ENCODE measurements around the gene CC2D2B. TPM values are rescaled to one million over a fixed set of nuclear protein-coding genes. Genes with fewer than 3 reads are reported as not detected.

CC2D2B gene
- total and polyA plus RNA-seq, 2 of the 13 experiments (the other 11 are each of a cell fraction or from before 2014, with no cell fraction given), result 0.20 TPM; not detected in 1

DNA sequence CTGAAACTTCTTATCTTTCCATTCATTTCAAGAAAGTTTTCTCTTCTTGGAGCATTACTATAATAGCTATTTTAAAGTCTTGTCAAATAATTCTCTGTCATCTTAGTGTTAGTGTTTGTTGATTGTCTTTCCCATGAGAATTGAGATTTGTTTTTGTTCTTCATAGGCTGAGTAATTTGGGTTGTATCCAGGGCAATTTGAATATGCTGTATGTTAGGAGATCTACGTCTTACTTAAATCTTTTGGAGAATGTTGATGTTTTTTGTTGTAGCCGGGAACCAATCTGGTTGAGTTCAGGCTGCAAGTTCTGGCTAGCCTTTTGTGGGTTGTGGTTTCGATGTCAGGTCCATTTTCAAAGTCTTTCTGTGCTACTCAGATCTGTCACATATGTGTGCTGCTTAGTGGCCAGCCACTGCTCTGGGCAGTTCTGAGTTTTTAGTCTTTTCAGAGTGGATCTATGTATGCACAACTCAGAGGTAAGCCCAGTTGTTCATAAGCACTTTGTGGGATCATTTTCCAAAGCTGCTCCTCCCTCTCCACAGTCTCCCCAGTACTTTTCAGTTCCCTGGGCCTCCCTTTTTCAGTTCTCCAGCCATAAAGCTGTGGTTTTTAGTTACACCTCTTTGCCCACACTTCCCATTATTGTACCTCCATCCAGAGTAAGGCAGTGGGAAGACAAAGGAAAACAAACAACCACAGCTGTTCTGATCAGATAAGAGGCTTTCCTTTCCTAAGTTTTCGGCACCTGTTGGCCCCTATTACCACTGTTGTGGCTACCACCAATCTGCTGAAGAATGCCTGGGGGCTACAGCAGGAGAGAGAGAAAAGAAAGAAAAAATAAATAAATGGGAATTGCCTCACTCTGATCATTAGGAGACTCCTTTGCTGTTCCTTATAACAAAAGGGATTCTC, 131.0 kb downstream of the CC2D2B start (continued):
- TF ChIP-seq ZNF432 (CRISPR knock-in tag; IDR thresholded peaks at IDR 0.05; ENCODE audit: borderline replicate concordance) (no peak), SRSF9 (IDR thresholded peaks at IDR 0.05; ENCODE audit: borderline replicate concordance, insufficient read depth, low read depth, low read length, poor library complexity, severe bottlenecking) (no peak), ZNF607 (CRISPR knock-in tag; IDR thresholded peaks at IDR 0.05; ENCODE audit: borderline replicate concordance) (no peak)

DNA sequence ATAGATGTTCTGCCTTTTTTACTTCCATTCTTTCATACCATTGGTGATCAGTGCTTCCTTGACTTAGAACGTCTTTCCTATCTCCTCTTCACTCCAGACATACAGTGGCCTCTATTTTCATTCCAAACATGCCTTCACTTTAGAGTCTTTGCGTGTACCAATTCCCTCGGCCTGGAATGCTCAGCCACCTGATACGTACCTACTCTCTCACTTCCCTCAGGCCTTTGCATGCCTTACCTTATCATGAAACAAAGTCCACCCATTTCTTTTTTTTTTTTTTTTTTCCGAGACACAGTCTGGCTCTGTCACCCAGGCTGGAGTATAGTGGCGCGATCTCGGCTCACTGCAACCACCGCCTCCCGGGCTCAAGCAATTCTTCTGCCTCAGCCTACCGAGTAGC, 133.4 kb downstream of the CC2D2B start:
- no peak for ATAC-seq
- ChIA-PET CTCF (ENCODE audit: low intra/inter-chr PET ratio, low total read pairs) (no interaction called here), POLR2A (no interaction called here)
- Histone ChIP-seq H3K4me3 (replicated peaks in 1 of 3; ENCODE audit: insufficient read depth in 1 of 3, low read depth in 2 of 3, low read length in 3 of 3) (no peak overlapping the region), H3K4me1 (ENCODE audit: insufficient read depth, low read length) (peaks cover 20% of the 10 kb centered on the region), H3K27me3 (ENCODE audit: control insufficient read depth in 1 of 2, insufficient read depth in 2 of 2, low read length in 2 of 2) (no peaks in the 10 kb centered on the region; a peak in 1 of 5 replicates), H3K9me3 (ENCODE audit: low read length) (no peaks in the 10 kb centered on the region), H3K36me3 (replicated peaks in 1 of 2; ENCODE audit: control insufficient read depth in 1 of 2, insufficient read depth in 2 of 2, low read length in 2 of 2) (no peaks in the 10 kb centered on the region), H3K27ac (ENCODE audit: extremely low read length, insufficient read depth, low read length) (no peak overlapping the region), H3K4me2 (ENCODE audit: low read depth, low read length) (no peak overlapping the region), H2AFZ (ENCODE audit: low read length) (no peak overlapping the region), H3K79me2 (ENCODE audit: insufficient read depth, low read length) (peaks cover 24% of the 10 kb centered on the region), H3K9ac (ENCODE audit: insufficient read depth, low read depth, low read length) (no peak overlapping the region), H4K20me1 (ENCODE audit: insufficient read depth, low read length) (no peaks in the 10 kb centered on the region; the same call in 1 of the 2 replicates)
- intact Hi-C loops (cut with micrococcal nuclease; ENCODE audit: unreplicated experiment), result no loop called here
- TF ChIP-seq BCL6 (CRISPR knock-in tag; IDR thresholded peaks at IDR 0.05), result no peak
- TF ChIP-seq, protein P1, sequence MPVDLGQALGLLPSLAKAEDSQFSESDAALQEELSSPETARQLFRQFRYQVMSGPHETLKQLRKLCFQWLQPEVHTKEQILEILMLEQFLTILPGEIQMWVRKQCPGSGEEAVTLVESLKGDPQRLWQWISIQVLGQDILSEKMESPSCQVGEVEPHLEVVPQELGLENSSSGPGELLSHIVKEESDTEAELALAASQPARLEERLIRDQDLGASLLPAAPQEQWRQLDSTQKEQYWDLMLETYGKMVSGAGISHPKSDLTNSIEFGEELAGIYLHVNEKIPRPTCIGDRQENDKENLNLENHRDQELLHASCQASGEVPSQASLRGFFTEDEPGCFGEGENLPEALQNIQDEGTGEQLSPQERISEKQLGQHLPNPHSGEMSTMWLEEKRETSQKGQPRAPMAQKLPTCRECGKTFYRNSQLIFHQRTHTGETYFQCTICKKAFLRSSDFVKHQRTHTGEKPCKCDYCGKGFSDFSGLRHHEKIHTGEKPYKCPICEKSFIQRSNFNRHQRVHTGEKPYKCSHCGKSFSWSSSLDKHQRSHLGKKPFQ (CRISPR knock-in tag; IDR thresholded peaks at IDR 0.05; ENCODE audit: insufficient replicate concordance), result no peak
- TF ChIP-seq MEF2D (CRISPR knock-in tag; IDR thresholded peaks at IDR 0.05), result no peak
- TF ChIP-seq, protein P2, sequence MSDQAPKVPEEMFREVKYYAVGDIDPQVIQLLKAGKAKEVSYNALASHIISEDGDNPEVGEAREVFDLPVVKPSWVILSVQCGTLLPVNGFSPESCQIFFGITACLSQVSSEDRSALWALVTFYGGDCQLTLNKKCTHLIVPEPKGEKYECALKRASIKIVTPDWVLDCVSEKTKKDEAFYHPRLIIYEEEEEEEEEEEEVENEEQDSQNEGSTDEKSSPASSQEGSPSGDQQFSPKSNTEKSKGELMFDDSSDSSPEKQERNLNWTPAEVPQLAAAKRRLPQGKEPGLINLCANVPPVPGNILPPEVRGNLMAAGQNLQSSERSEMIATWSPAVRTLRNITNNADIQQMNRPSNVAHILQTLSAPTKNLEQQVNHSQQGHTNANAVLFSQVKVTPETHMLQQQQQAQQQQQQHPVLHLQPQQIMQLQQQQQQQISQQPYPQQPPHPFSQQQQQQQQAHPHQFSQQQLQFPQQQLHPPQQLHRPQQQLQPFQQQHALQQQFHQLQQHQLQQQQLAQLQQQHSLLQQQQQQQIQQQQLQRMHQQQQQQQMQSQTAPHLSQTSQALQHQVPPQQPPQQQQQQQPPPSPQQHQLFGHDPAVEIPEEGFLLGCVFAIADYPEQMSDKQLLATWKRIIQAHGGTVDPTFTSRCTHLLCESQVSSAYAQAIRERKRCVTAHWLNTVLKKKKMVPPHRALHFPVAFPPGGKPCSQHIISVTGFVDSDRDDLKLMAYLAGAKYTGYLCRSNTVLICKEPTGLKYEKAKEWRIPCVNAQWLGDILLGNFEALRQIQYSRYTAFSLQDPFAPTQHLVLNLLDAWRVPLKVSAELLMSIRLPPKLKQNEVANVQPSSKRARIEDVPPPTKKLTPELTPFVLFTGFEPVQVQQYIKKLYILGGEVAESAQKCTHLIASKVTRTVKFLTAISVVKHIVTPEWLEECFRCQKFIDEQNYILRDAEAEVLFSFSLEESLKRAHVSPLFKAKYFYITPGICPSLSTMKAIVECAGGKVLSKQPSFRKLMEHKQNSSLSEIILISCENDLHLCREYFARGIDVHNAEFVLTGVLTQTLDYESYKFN (CRISPR knock-in tag; conservative IDR thresholded peaks at IDR 0.05), result no peak
- TF ChIP-seq MTF2 (CRISPR knock-in tag; IDR thresholded peaks at IDR 0.05; ENCODE audit: borderline replicate concordance), result no peak
- TF ChIP-seq MEIS1 (CRISPR knock-in tag; IDR thresholded peaks at IDR 0.05; ENCODE audit: borderline replicate concordance), result no peak
- TF ChIP-seq, protein P3, sequence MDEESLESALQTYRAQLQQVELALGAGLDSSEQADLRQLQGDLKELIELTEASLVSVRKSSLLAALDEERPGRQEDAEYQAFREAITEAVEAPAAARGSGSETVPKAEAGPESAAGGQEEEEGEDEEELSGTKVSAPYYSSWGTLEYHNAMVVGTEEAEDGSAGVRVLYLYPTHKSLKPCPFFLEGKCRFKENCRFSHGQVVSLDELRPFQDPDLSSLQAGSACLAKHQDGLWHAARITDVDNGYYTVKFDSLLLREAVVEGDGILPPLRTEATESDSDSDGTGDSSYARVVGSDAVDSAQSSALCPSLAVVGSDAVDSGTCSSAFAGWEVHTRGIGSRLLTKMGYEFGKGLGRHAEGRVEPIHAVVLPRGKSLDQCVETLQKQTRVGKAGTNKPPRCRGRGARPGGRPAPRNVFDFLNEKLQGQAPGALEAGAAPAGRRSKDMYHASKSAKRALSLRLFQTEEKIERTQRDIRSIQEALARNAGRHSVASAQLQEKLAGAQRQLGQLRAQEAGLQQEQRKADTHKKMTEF (CRISPR knock-in tag; IDR thresholded peaks at IDR 0.05), result no peak
- TF ChIP-seq YY1 (IDR thresholded peaks at IDR 0.05; ENCODE audit: insufficient read depth, insufficient replicate concordance, low read depth, low read length), result no peak
- no peak for TF ChIP-seq ZBTB42 (CRISPR knock-in tag; IDR thresholded peaks at IDR 0.05)
- no peak for TF ChIP-seq SMC3 (IDR thresholded peaks at IDR 0.05; ENCODE audit: low read length)
- WGBS (ENCODE audit: low lambda C conversion rate), result 95% methylated on average over 11 of the region's 11 CpGs
- in situ Hi-C loops (cut with HindIII; ENCODE audit: extremely low pct_ligation_motif_present, low pct_unique_long_range_greater_than_20kb), result no loop called here
- FAIRE-seq, result no peak
- no peak for DNase-seq (ENCODE audit: low spot score)
- BruUV-seq (replicated peaks), result no TSS peak
